ENCODE data around the gene LRBA. TPM values are rescaled to one million over a fixed set of nuclear protein-coding genes. Genes with fewer than 3 reads are reported as not detected.

The LRBA gene
- total RNA-seq, 1 experiment from 2014 or later = 69.1 TPM

DNA sequence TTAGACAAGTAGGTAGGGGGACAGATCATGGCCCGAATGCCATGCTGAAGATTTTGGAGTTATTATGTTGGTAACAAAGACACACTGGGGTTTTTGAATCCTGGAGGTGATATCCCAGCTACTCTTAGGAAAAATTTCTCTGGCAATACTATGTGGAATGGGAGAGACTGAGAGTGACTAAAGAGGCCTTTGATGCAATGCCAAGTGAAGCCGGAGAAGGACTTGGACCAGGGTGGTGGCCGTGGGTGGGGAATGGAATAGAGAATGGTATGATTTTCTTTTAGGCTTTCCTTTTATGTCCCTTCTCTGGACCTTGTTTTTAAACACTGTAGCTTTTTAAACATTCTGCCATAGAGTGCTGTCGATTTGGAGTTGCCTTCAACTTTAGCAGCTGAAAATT, 795.2 kb downstream of the LRBA start:
- CTCF ChIA-PET = no interaction called here
- no peak for TF ChIP-seq ZNF263 (CRISPR knock-in tag; IDR thresholded peaks at IDR 0.05; ENCODE audit: low read depth)
- TF ChIP-seq ETV6 (CRISPR knock-in tag; IDR thresholded peaks at IDR 0.05) = no peak
- TF ChIP-seq, protein P1, sequence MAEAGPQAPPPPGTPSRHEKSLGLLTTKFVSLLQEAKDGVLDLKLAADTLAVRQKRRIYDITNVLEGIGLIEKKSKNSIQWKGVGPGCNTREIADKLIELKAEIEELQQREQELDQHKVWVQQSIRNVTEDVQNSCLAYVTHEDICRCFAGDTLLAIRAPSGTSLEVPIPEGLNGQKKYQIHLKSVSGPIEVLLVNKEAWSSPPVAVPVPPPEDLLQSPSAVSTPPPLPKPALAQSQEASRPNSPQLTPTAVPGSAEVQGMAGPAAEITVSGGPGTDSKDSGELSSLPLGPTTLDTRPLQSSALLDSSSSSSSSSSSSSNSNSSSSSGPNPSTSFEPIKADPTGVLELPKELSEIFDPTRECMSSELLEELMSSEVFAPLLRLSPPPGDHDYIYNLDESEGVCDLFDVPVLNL (CRISPR knock-in tag; IDR thresholded peaks at IDR 0.05; ENCODE audit: borderline replicate concordance, low read depth) = no peak
- no peak for TF ChIP-seq RORB (CRISPR knock-in tag; IDR thresholded peaks at IDR 0.05)
- TF ChIP-seq GABPB1 (CRISPR knock-in tag; IDR thresholded peaks at IDR 0.05) = no peak
- no peak for TF ChIP-seq ESRRA (CRISPR knock-in tag; IDR thresholded peaks at IDR 0.05; ENCODE audit: borderline replicate concordance)
- no peak for TF ChIP-seq NR3C1 (CRISPR knock-in tag; conservative IDR thresholded peaks at IDR 0.05; ENCODE audit: low read depth)
- TF ChIP-seq, protein P2, sequence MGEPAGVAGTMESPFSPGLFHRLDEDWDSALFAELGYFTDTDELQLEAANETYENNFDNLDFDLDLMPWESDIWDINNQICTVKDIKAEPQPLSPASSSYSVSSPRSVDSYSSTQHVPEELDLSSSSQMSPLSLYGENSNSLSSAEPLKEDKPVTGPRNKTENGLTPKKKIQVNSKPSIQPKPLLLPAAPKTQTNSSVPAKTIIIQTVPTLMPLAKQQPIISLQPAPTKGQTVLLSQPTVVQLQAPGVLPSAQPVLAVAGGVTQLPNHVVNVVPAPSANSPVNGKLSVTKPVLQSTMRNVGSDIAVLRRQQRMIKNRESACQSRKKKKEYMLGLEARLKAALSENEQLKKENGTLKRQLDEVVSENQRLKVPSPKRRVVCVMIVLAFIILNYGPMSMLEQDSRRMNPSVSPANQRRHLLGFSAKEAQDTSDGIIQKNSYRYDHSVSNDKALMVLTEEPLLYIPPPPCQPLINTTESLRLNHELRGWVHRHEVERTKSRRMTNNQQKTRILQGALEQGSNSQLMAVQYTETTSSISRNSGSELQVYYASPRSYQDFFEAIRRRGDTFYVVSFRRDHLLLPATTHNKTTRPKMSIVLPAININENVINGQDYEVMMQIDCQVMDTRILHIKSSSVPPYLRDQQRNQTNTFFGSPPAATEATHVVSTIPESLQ (CRISPR knock-in tag; IDR thresholded peaks at IDR 0.05) = no peak
- TF ChIP-seq STAT6 (CRISPR knock-in tag; conservative IDR thresholded peaks at IDR 0.05; ENCODE audit: low read depth) = no peak
- no peak for TF ChIP-seq ZNF423 (CRISPR knock-in tag; IDR thresholded peaks at IDR 0.05)
- no peak for TF ChIP-seq IRF1 (CRISPR knock-in tag; IDR thresholded peaks at IDR 0.05)
- TF ChIP-seq TCF7 (CRISPR knock-in tag; IDR thresholded peaks at IDR 0.05; ENCODE audit: low read depth) = no peak
- no peak for TF ChIP-seq ZNF425 (CRISPR knock-in tag; conservative IDR thresholded peaks at IDR 0.05)
- TF ChIP-seq ZBTB21 (CRISPR knock-in tag; IDR thresholded peaks at IDR 0.05; ENCODE audit: borderline replicate concordance) = no peak
- TF ChIP-seq, protein P3, sequence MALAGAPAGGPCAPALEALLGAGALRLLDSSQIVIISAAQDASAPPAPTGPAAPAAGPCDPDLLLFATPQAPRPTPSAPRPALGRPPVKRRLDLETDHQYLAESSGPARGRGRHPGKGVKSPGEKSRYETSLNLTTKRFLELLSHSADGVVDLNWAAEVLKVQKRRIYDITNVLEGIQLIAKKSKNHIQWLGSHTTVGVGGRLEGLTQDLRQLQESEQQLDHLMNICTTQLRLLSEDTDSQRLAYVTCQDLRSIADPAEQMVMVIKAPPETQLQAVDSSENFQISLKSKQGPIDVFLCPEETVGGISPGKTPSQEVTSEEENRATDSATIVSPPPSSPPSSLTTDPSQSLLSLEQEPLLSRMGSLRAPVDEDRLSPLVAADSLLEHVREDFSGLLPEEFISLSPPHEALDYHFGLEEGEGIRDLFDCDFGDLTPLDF (CRISPR knock-in tag; IDR thresholded peaks at IDR 0.05) = no peak
- TF ChIP-seq ZNF121 (CRISPR knock-in tag; IDR thresholded peaks at IDR 0.05) = no peak
- TF ChIP-seq, protein P4, sequence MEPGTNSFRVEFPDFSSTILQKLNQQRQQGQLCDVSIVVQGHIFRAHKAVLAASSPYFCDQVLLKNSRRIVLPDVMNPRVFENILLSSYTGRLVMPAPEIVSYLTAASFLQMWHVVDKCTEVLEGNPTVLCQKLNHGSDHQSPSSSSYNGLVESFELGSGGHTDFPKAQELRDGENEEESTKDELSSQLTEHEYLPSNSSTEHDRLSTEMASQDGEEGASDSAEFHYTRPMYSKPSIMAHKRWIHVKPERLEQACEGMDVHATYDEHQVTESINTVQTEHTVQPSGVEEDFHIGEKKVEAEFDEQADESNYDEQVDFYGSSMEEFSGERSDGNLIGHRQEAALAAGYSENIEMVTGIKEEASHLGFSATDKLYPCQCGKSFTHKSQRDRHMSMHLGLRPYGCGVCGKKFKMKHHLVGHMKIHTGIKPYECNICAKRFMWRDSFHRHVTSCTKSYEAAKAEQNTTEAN (CRISPR knock-in tag; IDR thresholded peaks at IDR 0.05) = no peak
- H3K27me3 Mint-ChIP-seq (ENCODE audit: low read depth) = no peaks in the 10 kb centered on the region
- no peaks in the 10 kb centered on the region for H3K9me3 Mint-ChIP-seq
- no peak for DNase-seq (ENCODE audit: low spot score)
- H3K27ac Mint-ChIP-seq = no peak overlapping the region
- H3K4me3 Mint-ChIP-seq = no peak overlapping the region
- H3K36me3 Mint-ChIP-seq = no peaks in the 10 kb centered on the region
- no peak for ATAC-seq
- peaks cover 22% of the 10 kb centered on the region for H3K4me1 Mint-ChIP-seq
- POLR2A ChIA-PET = interaction anchor here (1.1 kb wide), 1 partner anchor 229 kb away, joined by 3 read pairs; no protein-coding TSS in a partner anchor
